Smooth muscle cell (in vitro differentiated cells): Measurements from ENCODE around the gene KAT7. TPM values are rescaled to one million over a fixed set of nuclear protein-coding genes. Genes with fewer than 3 reads are reported as not detected.

Experiments
- DNase-seq: peaks from one replicate; lab custom pipeline; 2025; ENCODE audit not compliant: unreplicated experiment; lab: John Stamatoyannopoulos, UW
- H2AFZ ChIP-seq: fragments of 200-600 bp; sonication (generic); 2 replicates; pipeline ENCODE4 v1.6.0; 2016; ENCODE audit warnings: antibody characterized with exemption, low read depth, mild to moderate bottlenecking
- H3F3A ChIP-seq: fragments of 200-600 bp; sonication (generic); 2 replicates; pipeline ENCODE4 v1.6.0; 2017; ENCODE audit warnings: antibody characterized with exemption, low read depth
- H3K27ac ChIP-seq: fragments of 200-600 bp; sonication (generic); 2 replicates; pipeline ENCODE4 v1.5.1; 2016; ENCODE audit warnings: low read depth, mild to moderate bottlenecking
- H3K27me3 ChIP-seq: fragments of 200-600 bp; sonication (generic); 2 replicates; pipeline ENCODE4 v1.6.1; 2016; ENCODE audit warnings: low read depth, mild to moderate bottlenecking
- H3K36me3 ChIP-seq: fragments of 200-600 bp; sonication (generic); 2 replicates; pipeline ENCODE4 v1.5.1; 2016; ENCODE audit warnings: low read depth
- H3K4me1 ChIP-seq: fragments of 200-600 bp; sonication (generic); 2 replicates; pipeline ENCODE4 v1.5.1; 2016; ENCODE audit warnings: low read depth
- H3K4me2 ChIP-seq: fragments of 200-600 bp; sonication (generic); 2 replicates; pipeline ENCODE4 v1.6.0; 2016; ENCODE audit warnings: mild to moderate bottlenecking
- H3K4me3 ChIP-seq: fragments of 200-600 bp; sonication (generic); 2 replicates; pipeline ENCODE4 v1.5.1; 2016; ENCODE audit warnings: mild to moderate bottlenecking
- H3K79me2 ChIP-seq: fragments of 200-600 bp; sonication (generic); 2 replicates; pipeline ENCODE4 v1.6.0; 2016; ENCODE audit warnings: low read depth, mild to moderate bottlenecking
- H3K9ac ChIP-seq: fragments of 200-600 bp; sonication (generic); 2 replicates; pipeline ENCODE4 v1.6.0; 2016; ENCODE audit warnings: low read depth
- H3K9me3 ChIP-seq: fragments of 200-600 bp; sonication (generic); replicated peaks from 2 replicates; pipeline ENCODE4 v1.5.1; 2016; ENCODE audit warnings: low read depth
- H4K20me1 ChIP-seq: fragments of 200-600 bp; sonication (generic); 2 replicates; pipeline ENCODE4 v1.6.0; 2016; ENCODE audit warnings: low read depth
- WGBS: methylation state at CpG from one replicate; pipeline ENCODE4 v1.1.7; 2016; ENCODE audit warnings: low lambda C conversion rate; 5-methylcytosine and 5-hydroxymethylcytosine counted together
- polyA plus RNA-seq: library from polyadenylated mRNA; unstranded; fragments of >200 nt; fragmentation: Nextera tagmentation; extraction: Ambion mirVana; gene quantifications from 2 replicates; pipeline ENCODE4 v1.2.1, GENCODE V29; 2016
- total RNA-seq: library from RNA; depleted of rRNA; stranded (reverse); fragments of >200 nt; gene quantifications from 2 replicates; pipeline ENCODE4 v1.2.3, GENCODE V29; 2014
- TF ChIP-seq, protein P1 (sequence below): fragments of 200-600 bp; sonication (generic); IDR thresholded peaks from 2 replicates; pipeline ENCODE4 v1.5.1; 2017; ENCODE audit warnings: borderline replicate concordance, mild to moderate bottlenecking, antibody characterized with exemption; ENCODE audit not compliant: insufficient read depth, poor library complexity, severe bottlenecking

The KAT7 gene
- total and polyA plus RNA-seq, 2 experiments from 2014 or later, result 21.7 to 32.0 TPM

DNA sequence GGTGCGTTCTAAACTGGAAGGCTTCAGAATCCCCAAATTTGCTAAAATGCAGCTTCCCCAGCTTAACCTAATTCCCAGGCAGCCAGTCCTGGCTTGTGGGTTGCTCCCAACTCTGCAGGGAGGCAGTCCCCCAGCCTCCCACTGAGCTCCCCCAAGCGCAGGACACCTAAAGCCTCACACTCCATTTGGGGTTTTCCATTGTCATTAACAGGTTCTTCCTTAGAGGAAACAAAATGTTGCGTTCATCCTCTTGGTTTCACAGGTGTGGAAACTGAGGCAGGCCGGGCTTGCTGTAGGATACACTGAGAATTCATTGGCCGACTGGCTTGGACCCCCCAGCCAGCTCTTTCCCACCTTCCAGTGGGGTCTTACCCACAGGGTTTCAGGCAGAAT lies 61.7 kb downstream of the KAT7 start:
- WGBS, result 89% methylated on average over 5 of the region's 5 CpGs
- Histone ChIP-seq H3K36me3 (no peaks in the 10 kb centered on the region), H3K4me1 (peaks cover 5% of the 10 kb centered on the region), H3K27ac (no peak overlapping the region), H4K20me1 (no peaks in the 10 kb centered on the region), H3K27me3 (no peaks in the 10 kb centered on the region), H3K9ac (no peak overlapping the region), H3K4me3 (no peak overlapping the region), H3K9me3 (no peaks in the 10 kb centered on the region), H3K4me2 (peak overlapping the region; percentile 91), H3K79me2 (no peaks in the 10 kb centered on the region), H2AFZ (no peak overlapping the region), H3F3A (no peaks in the 10 kb centered on the region)
- DNase-seq, result no peak
- TF ChIP-seq, protein P1, sequence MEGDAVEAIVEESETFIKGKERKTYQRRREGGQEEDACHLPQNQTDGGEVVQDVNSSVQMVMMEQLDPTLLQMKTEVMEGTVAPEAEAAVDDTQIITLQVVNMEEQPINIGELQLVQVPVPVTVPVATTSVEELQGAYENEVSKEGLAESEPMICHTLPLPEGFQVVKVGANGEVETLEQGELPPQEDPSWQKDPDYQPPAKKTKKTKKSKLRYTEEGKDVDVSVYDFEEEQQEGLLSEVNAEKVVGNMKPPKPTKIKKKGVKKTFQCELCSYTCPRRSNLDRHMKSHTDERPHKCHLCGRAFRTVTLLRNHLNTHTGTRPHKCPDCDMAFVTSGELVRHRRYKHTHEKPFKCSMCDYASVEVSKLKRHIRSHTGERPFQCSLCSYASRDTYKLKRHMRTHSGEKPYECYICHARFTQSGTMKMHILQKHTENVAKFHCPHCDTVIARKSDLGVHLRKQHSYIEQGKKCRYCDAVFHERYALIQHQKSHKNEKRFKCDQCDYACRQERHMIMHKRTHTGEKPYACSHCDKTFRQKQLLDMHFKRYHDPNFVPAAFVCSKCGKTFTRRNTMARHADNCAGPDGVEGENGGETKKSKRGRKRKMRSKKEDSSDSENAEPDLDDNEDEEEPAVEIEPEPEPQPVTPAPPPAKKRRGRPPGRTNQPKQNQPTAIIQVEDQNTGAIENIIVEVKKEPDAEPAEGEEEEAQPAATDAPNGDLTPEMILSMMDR, result no peak

DNA sequence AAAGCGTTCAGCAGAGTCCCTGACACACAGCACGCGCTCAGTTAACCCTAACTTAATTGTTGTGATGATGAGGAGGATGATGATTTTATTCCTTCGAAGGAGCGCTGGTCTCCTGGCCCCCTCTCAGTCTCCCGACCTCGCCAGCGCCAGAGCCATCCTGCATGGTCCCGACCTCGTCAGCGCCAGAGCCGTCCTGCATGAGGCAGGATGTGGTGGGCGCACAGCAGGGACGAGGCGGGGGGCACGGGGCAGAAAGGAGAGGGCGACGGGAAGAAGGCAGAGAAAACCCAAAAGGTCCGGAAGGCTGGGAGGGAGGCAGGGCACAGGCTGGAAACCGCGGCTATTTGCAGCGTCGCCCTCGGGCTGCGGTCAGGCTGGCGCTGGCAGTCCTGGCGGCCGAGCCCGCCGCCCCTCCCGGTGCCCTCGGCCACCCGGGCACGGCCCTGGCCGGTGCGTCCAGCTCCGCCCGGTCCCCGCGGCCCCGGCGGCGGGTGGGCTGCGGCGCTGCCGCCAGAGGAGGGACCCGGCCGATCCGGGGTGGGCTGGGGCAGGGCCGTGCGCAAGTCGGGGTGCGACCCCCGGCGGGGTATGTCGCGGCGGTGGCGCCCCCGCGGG lies 62.4 kb downstream of the KAT7 start:
- Histone ChIP-seq H3K79me2 (no peaks in the 10 kb centered on the region), H4K20me1 (no peaks in the 10 kb centered on the region), H3K9me3 (no peaks in the 10 kb centered on the region), H3K27me3 (no peaks in the 10 kb centered on the region), H3K4me1 (peaks cover 5% of the 10 kb centered on the region), H2AFZ (no peak overlapping the region), H3K36me3 (no peaks in the 10 kb centered on the region), H3K4me3 (peak overlapping the region; percentile 57), H3F3A (no peaks in the 10 kb centered on the region), H3K4me2 (peak overlapping the region; percentile 91), H3K27ac (no peak overlapping the region), H3K9ac (no peak overlapping the region)
- TF ChIP-seq, protein P1, result no peak
- WGBS, result 1% methylated on average over 36 of the region's 61 CpGs
- DNase-seq, result no peak

DNA sequence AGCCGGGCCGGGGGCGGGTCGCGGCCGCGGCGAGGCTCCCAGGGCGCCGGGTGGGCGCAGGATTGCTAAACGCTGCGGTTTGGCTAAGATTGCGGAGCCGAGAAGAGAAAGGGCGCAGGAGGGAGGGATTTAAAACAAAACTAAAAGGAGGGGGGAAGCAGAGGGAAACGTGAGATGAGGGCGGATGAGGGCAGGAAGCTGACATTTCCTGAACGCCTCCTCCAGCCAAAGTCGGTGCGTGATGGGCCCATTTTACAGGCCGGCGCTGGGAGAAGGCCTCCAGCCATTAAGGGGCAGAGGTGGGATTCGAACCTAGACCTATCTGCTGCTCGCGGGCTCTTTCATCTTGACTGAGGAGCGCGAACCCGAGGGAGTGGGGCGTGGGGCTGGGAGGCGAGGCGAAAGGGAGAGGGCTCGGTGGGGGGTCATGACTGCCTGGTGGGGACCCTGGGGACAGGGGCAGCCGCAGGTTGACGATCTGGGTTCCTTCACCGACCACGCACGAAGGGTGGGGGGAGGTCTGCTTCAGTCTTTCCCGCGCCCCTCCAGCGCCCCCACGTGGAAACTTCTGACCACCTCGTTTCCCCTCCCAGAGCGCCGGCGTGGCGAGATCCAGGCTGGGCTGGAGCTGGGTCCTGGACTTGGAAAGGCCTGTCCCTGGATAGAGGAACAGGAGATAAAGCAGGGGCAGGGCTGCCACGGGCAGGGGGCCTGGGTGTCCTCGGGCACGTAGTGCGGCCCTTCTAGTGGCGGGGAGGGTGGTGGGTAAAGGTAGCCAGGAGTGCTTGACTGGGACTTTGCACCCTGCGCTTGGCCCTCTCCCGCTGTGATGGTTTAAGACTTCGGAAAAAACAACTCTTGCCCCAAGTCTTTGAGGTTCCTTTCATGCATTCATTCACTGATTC lies 63.2 kb downstream of the KAT7 start:
- peak overlapping the region; percentile 57 for H3K4me3 ChIP-seq
- TF ChIP-seq, protein P1, result peak; percentile 66
- no peak overlapping the region for H3K27ac ChIP-seq
- H2AFZ ChIP-seq, result no peak overlapping the region
- H3F3A ChIP-seq, result no peaks in the 10 kb centered on the region
- no peak overlapping the region for H3K9ac ChIP-seq
- H3K27me3 ChIP-seq, result no peaks in the 10 kb centered on the region
- H3K9me3 ChIP-seq, result no peaks in the 10 kb centered on the region
- H4K20me1 ChIP-seq, result no peaks in the 10 kb centered on the region
- DNase-seq, result peak; percentile 22
- WGBS, result 12% methylated on average over 37 of the region's 55 CpGs
- no peaks in the 10 kb centered on the region for H3K79me2 ChIP-seq
- peaks cover 5% of the 10 kb centered on the region for H3K4me1 ChIP-seq
- H3K36me3 ChIP-seq, result no peaks in the 10 kb centered on the region
- peak overlapping the region; percentile 91 for H3K4me2 ChIP-seq
